NCI-H2081 treated with DMSO at 0.1 percent for 48 hours (cell line): ENCODE data around the gene SPIRE2.
A peak's percentile ranks its signal among the peaks of the same experiment; 100 is the strongest.
"Not testable (repeated sequence)": the region's sequence is repeated elsewhere in the genome, so short reads cannot be mapped to it uniquely, and the experiment has no call there.

ENCODE experiments used
- DNase-seq: peaks from one replicate; lab custom pipeline; 2025; lab: John Stamatoyannopoulos, UW

Gene SPIRE2

GRCh38 chr16:89811321-89811720 lies 17.0 kb upstream of the SPIRE2 start:
- no peak for DNase-seq

- DNase-seq: no peak
These were observed 12.5 kb upstream of the SPIRE2 start for GRCh38 chr16:89815639-89816348.

DNA sequence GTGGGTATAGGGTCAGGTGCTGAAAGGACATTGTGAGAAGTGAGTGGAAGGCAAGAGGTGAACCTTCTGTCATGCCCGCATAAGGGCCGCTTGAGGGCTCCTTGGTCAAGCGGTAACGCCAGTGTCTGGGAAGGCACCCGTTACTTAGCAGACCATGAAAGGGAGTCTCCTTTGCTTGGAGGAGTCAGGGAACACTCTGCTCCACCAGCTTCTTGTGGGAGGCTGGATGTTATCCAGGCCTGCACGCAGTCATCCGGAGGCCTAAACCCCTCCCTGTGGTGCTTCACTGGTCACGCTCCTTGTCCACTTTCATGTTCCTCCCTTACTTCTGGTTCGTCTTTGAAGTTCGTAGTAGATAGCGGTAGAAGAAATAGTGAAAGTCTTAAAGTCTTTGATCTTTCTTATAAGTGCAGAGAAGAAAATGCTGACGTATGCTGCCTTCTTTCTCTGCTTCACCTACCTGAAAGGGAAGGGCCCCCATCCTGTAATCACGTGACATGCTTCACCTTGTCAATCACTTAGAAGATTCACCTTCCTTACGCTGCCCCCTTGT lies 9.3 kb upstream of the SPIRE2 start:
- DNase-seq: not testable (repeated sequence)

GRCh38 chr16:89819448-89819847 lies 8.8 kb upstream of the SPIRE2 start:
- not testable (repeated sequence) for DNase-seq

DNA sequence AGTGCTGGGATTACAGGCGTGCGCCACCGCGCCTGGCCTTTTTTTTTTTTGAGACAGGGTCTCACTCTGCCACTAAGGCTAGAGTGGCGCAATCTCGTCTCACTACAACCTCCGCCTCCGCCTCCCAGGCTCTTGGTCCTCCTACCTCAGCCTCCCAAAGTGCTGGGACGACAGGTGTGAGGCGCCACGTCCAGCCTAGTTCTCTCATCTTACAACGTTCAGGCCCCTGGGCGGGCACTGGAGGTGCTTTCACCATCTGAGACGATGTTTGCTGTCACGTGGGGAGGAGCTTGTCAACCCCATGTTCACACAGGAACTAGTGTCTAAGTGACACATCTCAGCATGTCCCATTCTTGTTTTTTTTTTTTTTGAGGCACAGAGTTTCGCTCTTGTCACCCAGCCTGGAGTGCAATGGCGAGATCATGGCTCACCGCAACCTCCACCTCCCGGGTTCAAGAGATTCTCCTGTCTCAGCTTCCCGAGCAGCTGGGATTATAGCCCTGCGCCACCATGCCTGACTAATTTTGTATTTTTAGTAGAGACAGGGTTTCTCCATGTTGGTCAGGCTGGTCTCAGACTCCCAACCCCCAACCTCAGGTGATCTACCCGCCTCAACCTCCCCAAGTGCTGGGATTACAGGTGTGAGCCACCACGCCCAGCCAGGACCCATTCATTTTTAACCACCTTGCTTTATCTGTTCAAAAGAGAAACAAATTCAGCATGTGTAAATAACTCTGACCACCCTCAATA lies 6.7 kb upstream of the SPIRE2 start:
- no peak for DNase-seq

GRCh38 chr16:89822188-89823086 lies 5.8 kb upstream of the SPIRE2 start:
- DNase-seq: no peak

DNA sequence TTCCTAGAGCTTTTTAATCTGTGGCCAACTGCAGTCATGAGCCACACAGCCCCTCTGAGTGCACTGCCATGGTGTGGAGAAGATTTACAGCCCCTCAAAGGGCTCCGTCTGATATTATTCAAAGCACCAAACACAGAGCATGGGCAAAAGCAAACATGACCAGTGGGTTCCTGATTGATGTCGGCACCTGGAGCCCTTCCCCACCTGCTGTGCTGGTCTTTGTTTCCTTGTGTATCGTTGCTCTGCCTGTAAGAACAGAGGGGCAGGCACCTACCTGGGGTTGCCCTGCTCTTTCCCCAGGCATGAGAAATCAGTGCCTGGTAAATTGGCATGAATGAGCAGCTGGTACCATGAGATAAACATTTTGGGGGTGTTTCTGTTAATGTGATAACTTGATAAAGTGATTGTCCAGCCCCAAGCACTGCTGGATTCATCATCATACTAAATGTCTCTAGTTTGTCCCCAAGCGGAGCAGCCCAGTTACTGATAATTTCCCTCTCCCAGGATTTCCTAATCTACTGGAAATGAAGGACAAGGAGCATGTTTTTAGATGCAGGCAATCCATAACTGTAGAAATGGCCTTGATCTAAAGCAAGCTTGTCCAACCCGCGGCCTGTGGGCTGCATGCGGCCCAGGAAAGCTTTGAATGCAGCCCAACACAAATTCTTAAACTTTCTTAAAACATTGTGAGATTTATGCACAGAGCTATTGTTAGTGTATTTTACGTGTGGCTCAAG lies 5.0 kb upstream of the SPIRE2 start:
- peak; percentile 79 for DNase-seq

DNA sequence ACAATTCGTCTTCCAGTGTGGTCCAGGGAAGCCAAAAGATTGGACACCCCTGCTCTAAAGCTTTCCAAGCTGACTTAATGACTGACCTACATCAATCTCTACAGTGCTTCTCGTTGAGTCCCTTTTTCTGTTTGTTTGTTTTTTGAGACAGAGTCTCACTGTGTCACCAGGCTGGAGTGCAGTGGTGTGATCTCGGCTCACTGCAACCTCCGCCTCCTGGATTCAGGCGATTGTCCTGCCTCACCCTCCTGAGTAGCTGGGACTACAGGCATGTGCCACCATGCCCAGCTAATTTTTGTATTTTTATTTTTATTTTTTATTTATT lies 4.5 kb upstream of the SPIRE2 start:
- not testable (repeated sequence) for DNase-seq

- no peak for DNase-seq
These were observed 1.5 kb upstream of the SPIRE2 start for GRCh38 chr16:89826531-89827382.

- no peak for DNase-seq
These were observed 684 bp upstream of the SPIRE2 start for GRCh38 chr16:89827383-89828198.

- no peak for DNase-seq
These were observed 775 bp downstream of the SPIRE2 start for GRCh38 chr16:89828870-89829629.

- DNase-seq: no peak
These were observed 1.6 kb downstream of the SPIRE2 start for GRCh38 chr16:89829630-89830437.

- no peak for DNase-seq
These were observed 3.6 kb downstream of the SPIRE2 start for GRCh38 chr16:89831810-89832328.

DNA sequence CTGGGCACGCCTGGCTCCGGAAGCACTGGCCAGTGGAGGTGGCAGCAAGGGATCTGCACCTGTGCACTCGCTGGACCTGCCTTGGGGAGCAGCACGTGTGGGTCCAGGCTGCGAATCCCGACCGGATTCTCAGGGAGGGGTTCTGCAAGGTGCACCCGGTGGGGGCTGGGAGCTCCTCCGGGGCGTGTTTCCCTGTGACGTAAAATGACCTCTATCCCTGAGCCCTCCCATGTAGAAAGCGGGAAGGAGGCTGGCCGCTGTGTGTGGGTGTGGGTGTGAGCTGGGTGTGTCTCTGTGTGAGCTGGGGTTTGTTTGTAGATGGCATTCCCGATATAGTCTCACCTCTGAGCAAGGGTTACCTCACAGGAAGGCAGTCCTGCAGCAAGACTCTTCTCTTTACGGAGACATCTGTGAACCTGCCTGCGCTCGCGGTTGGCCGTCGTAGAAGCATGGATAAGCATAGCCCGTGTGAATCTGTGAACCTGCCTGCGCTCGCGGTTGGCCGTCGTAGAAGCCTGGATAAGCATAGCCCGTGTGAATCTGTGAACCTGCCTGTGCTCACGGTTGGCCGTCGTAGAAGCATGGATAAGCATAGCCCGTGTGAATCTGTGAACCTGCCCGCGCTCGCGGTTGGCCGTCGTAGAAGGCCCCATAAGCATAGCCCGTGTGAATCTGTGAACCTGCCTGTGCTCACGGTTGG lies 5.5 kb downstream of the SPIRE2 start:
- DNase-seq: not testable (repeated sequence)

DNA sequence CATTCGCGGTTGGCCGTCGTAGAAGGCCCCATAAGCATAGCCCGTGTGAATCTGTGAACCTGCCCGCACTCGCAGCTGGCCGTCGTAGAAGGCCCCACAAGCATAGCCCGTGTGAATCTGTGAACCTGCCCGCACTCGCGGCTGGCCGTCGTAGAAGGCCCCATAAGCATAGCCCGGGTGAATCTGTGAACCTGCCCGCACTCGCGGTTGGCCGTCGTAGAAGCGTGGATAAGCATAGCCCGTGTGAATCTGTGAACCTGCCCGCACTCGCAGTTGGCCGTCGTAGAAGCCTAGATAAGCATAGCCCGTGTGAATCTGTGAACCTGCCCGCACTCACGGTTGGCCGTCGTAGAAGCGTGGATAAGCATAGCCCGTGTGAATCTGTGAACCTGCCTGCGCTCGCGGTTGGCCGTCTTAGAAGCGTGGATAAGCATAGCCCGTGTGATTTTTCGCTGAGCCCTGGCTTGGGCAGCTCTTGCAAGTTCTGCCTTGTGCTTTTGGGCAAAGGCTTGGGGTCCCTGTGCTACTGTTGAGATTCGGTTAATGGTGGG lies 6.6 kb downstream of the SPIRE2 start:
- DNase-seq: not testable (repeated sequence)

GRCh38 chr16:89836484-89836883 lies 8.2 kb downstream of the SPIRE2 start:
- DNase-seq: not testable (repeated sequence)

DNA sequence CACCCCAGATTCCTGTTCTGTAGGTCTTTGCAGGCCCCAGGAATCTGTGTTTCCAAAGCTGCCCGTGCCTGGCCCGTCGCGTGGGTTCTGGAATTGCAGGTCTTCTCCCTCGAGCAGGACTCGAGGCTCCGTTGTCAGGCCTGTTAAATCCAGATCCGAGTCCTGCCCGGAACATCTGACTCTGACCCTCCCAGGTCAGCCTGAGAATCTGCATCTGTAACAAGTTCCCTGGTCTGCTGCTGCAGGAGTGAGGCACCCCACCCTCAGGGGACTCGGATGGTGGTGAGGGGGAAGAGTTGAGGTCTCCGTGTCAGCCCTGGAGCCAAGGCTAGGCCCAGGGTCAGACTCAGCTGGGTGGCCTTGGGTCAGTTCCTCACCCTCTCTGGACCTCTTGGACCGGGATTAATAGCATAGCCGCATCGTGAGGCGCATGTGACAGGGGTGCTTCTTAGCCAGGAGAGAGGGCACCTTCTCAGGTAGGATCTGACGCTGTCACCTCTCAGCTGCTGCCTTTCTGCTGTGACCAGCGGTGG lies 8.8 kb downstream of the SPIRE2 start:
- DNase-seq: no peak
